Breast epithelium (tissue), 3 donors: Measurements from ENCODE around the gene UBE2G1.

Experiments
- CTCF ChIP-seq, 3 donors: fragments of 450-650 bp; IDR thresholded peaks; one replicate each; pipeline ENCODE4 v1.5.1; 2016 to 2017; ENCODE audit warnings: antibody characterized with exemption in 3 of 3, mild to moderate bottlenecking in 3 of 3, moderate library complexity in 3 of 3
- POLR2A ChIP-seq: fragments of 450-650 bp; IDR thresholded peaks from one replicate; pipeline ENCODE4 v1.6.1; 2016; ENCODE audit warnings: antibody characterized with exemption, mild to moderate bottlenecking, moderate library complexity
- POLR2AphosphoS5 ChIP-seq, 3 donors: sonication (generic); formaldehyde crosslinking; IDR thresholded peaks; one replicate each; pipeline ENCODE4 v1.6.1; 2017; ENCODE audit warnings: antibody characterized with exemption in 3 of 3

GRCh38 chr17:4221163-4221562 is 145.3 kb downstream of the UBE2G1 start:
- TF ChIP-seq POLR2AphosphoS5 (IDR thresholded peaks at IDR 0.05) = no peak
- TF ChIP-seq CTCF (IDR thresholded peaks at IDR 0.05) = no peak
- no peak for TF ChIP-seq POLR2A
